AG20443 (cell line): ENCODE results near the gene RRM1.
A peak's percentile ranks its signal among the peaks of the same experiment; 100 is the strongest.
"Not testable (repeated sequence)": the region's sequence is repeated elsewhere in the genome, so short reads cannot be mapped to it uniquely, and the experiment has no call there.

ENCODE experiments used
- DNase-seq: peaks from one replicate; pipeline ENCODE4 v3.0.0; 2012; ENCODE audit warnings: low spot score, mixed read lengths

Gene RRM1

DNA sequence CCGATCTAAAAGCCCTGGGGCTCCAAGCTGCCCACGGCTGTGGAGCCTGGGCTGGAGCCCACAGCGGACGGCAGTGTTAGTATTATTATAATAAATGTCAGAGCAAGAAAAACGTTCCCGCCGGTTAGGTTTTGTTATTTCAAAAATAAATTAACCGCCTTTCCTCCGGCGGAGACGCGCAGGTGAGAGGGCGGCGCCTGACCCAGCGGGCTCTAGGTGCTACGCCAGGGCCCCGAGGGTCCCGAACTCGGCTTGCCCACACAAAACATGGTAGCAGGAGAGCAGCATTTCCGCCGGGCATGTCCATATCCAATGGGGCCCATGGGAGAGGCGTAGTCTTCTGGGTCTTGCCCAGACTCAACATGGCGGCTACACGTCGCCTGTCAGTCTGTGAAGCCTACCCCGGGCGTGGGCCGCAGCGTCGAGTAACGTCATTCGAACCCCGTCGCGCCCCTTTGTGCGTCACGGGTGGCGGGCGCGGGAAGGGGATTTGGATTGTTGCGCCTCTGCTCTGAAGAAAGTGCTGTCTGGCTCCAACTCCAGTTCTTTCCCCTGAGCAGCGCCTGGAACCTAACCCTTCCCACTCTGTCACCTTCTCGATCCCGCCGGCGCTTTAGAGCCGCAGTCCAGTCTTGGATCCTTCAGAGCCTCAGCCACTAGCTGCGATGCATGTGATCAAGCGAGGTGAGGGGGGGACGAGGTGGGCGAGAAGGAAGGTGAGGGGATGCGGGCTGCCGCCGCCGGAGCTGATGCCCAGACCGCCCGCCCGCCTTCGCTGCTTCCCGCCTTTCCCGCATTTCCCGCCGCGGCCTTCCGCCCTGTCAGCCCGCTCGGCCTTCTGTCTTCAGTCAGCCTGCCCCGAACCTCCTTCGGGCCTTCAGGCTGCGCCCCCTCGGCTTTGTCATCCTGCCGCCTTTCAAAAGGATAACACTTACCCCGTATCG lies at the start of gene RRM1:
Gene RRM1 (plus strand): TSS at position 452 of the 944 bp plus-strand sequence. CDS start 214 bp downstream, at position 666.
- DNase-seq: peak; percentile 96

DNA sequence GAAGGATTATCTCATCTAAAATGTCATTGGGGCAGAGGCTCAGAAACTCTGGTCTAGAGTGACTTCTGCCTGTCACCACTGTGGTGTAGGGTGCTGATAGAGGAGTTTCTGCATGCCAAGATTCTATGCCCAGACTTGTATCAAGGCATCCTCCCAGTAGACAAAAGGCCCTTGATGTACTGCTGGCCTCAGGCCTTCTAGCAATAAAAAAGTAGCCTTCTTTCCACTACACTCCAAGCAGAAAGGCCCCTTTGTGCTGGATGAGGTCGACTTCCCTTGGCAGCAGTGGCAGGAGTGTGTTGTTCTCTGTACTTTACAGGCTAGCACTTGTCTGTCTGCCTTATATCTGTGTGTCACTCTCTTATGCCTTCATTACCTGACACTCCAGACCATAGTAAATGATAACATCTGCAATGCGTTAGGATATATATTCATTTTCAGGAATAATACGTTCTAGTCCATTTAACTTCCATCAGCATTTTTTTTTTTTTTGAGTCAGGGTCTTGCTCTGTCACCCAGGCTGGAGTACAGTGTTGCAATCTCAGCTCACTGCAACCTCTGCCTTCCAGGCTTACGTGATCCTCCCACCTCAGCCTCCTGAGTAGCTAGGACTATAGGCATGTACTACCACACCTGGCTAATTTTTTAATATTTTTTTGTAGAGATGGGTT lies 49.5 kb upstream of the RRM1 start:
- DNase-seq: no peak

DNA sequence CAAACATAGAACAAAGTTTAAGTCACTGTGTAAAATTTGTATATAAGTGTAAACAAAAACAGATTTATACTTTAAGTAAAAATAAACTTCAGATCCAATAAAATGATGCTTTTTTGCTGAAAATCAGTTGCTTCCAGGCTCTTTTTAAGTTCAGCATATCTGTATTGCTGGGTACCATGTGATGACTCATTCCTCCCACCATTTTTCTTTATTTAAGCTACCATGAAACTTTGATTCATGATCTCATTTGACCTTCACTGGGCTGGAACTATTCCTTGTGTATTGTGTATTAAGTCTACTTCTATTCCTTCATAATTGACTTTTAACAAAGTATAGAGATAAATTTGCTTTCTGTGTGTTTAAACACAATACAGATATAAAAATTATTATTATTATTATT lies 46.3 kb upstream of the RRM1 start:
- no peak for DNase-seq

DNA sequence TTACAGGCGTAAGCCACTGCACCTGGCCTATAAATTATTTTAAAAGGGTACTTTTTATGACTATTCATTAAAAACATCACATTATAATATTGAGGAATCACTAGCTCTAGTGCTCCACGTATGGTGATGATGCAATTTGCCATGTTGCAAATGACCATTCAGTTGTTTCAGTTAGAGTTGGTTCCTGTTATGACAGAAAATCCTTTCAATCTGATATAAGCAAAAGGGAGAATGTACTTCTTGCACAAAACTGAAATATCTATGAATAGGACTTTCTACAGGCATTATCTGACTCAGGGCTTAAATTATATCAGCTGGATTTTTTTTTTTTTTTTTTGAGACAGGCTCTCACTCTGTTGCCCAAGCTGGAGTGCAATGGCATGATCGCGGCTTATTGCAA lies 45.6 kb upstream of the RRM1 start:
- DNase-seq: no peak

- DNase-seq: no peak
Observed at GRCh38 chr11:4050138-4050537, 44.5 kb upstream of the RRM1 start.

- not testable (repeated sequence) for DNase-seq
Observed at GRCh38 chr11:4053200-4053599, 41.4 kb upstream of the RRM1 start.

DNA sequence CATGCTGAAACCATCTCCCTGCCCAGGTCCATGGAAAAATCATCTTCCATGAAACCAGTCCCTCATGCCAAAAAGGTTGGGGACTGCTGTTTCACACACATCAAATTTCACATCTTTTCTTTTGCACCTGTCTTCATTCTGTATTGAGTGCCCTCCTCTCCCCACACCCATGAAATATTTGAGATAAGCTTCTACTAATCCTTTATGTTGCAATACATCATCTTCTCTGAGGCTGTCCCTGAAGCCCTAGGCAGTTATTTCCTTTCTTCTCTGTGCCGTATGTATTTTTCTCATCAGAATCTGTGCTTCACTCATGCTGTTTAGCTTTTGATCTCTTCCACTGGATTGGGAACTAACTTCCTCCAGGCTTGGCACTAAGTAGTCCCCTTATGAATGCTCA lies 40.0 kb upstream of the RRM1 start:
- no peak for DNase-seq

GRCh38 chr11:4059424-4059823 lies 35.2 kb upstream of the RRM1 start:
- DNase-seq: no peak

- no peak for DNase-seq
Observed at GRCh38 chr11:4060182-4060923, 34.2 kb upstream of the RRM1 start.

- no peak for DNase-seq
Observed at GRCh38 chr11:4061700-4062099, 32.9 kb upstream of the RRM1 start.

- no peak for DNase-seq
Observed at GRCh38 chr11:4063348-4063747, 31.3 kb upstream of the RRM1 start.

DNA sequence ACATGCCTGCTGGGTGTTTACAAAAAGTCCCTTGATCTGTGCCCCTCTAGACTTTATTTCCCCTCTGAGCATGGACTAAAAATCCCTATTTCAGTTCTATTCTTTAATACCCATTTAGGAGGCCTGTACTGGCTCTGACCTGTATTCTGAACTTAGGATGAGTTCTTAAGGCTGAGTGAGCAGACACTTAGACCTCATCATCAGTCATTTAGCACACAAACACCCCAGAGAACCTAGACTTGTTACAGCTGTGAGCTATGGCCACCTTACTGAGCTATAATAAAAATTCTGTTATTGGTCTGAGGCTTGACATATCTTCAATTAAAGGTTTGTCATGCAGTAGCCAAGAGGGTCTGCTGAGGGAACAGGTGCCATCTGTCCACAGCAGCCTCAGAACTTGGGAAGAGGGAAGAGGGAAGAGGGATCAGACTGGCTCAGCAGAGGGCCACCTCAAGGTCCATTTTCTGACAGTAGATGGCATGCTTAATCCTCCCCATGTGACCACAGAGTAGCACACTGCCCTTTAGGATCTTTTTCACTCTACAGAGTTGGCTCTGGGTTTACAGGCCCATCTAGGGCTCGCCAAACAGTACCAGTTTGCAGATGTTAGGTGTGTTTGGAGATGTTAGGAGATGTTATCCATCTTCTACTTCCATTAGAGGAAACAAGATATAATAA lies 30.2 kb upstream of the RRM1 start:
- no peak for DNase-seq

- no peak for DNase-seq
Observed at GRCh38 chr11:4065086-4065485, 29.5 kb upstream of the RRM1 start.

GRCh38 chr11:4065601-4066377 lies 28.8 kb upstream of the RRM1 start:
- peak; percentile 46 for DNase-seq

DNA sequence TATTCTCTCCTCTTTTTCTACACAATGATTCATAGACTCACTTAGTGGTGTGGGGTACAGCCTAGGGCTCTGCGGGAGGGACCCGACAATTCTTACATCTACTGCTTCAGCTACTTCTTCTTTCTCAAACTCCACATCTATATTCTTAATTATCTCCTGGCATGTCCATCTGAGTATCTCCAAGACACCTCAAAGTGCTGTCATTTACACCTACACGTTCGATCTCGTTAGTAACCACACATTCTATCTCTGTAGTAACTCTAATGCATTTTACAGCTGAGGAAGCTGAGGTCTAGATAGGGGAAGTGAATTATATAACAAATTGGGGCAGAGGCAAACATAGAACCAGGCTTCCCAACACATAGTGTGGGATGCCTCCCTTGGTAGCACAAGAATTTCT lies 27.7 kb upstream of the RRM1 start:
- DNase-seq: no peak

- DNase-seq: no peak
Observed at GRCh38 chr11:4068962-4069361, 25.6 kb upstream of the RRM1 start.

GRCh38 chr11:4071325-4071724 lies 23.3 kb upstream of the RRM1 start:
- DNase-seq: no peak

- DNase-seq: no peak
Observed at GRCh38 chr11:4071914-4072313, 22.7 kb upstream of the RRM1 start.

DNA sequence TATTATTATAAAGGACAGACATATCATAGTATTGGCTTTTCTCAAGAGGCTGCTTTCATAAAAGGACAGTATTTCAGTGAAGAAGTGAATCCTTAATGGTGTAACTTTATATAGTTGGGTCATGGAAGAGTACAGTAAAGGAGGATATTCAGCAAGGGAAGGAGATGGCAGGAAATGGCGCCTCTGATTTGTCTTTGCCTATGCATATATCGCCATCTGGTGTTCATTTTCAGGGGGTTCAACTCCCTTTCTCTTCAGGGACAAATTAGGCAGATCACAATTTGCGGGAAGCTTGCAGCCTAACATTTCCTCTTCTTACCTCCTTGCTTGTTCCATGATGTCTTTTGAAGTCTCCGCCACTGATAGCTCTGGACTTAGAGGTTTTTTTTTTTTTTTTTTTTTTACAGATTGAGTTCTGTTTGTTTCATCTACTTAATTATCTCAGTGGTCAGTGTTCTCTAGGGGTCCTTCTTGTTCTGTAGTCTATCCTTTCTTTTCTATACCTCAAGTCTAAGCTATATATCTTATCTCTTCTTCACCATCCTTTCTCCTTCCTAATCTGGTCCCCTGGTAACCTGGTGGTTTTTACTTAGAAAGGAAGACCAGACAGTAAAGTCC lies 21.8 kb upstream of the RRM1 start:
- peak; percentile 79 for DNase-seq

DNA sequence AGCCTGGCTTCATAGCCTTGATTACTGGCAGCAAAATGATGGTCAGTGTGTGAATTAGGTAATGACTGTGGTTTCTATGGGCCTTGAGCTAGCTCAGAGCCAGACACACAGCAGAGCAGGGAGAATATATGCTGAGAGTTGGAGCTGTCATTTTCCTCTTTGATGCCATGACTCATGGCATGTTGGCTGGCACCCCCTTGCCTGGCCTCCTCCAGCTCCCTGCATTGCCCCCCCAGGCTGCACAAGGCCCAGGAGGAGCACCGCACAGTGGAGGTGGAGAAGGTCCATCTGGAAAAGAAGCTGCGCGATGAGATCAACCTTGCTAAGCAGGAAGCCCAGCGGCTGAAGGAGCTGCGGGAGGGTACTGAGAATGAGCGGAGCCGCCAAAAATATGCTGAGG lies 20.3 kb upstream of the RRM1 start:
- DNase-seq: no peak

DNA sequence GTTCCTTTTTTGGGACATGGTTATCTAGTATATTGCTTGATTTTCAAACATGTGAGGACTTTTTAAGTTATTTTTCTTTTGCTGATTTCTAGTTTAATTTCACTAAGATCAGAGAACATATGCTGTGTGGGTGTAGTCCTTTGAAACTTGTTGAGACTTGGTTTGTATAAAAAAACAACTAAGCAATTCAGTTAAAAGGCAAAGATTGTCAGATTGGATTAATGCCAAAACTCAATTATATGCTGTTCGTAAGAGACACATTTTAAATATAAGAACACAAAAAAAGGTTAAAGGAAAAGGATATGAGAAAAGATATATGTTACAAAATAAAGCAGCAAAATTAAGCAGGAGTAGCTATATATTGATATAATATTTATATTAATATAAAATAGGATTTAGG lies 17.8 kb upstream of the RRM1 start:
- no peak for DNase-seq
